GM12875 (cell line): ENCODE data around the gene CLDN1.
"Not testable (repeated sequence)": the region's sequence is repeated elsewhere in the genome, so short reads cannot be mapped to it uniquely, and the experiment has no call there.

Experiments
- H3K4me3 ChIP-seq: one replicate; pipeline ENCODE4 v1.5.1; 2011; ENCODE audit warnings: low read depth, low read length, control low read depth
- TF ChIP-seq, protein P1 (sequence below): IDR thresholded peaks from 2 replicates; pipeline ENCODE4 v1.5.1; 2011; ENCODE audit warnings: low read depth, mild to moderate bottlenecking, control low read depth, inconsistent platforms, low read length, moderate library complexity, borderline replicate concordance; ENCODE audit not compliant: insufficient read depth

CLDN1 gene

DNA sequence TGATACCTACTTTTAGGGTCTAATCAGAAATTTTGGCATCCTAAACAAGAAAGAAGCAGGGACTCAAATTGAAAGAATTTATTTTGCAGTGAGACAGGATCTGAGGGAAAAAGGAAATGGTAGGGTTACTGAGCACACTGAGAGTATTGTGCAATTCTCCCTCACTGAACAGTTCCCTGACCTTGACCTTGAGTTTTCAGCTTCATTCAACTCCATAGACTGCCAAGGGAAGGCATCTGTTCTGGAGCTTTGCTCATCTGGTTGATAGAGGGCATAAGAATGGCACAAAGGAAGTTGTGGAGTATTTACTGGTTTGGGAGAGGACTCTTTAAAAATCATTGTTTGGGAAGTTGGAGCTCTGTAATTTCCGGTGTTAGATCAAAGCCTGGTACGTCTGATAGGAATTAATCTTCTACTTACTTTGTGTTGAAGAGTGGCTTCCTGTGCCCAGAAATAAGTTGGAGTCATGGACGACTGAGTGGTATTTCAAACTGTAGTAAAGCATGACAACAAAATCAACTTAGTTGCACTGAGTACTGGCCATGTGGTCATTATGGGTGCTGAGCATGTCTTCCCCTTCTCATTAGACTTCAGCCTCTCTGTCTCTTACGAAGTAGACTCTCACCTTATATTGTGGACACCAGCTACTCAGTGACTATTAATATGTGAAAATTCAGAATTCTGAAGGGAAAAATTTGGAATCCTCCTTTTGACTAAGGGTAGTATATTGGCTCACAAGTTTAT is 40.8 kb downstream of the CLDN1 start:
- TF ChIP-seq, protein P1, sequence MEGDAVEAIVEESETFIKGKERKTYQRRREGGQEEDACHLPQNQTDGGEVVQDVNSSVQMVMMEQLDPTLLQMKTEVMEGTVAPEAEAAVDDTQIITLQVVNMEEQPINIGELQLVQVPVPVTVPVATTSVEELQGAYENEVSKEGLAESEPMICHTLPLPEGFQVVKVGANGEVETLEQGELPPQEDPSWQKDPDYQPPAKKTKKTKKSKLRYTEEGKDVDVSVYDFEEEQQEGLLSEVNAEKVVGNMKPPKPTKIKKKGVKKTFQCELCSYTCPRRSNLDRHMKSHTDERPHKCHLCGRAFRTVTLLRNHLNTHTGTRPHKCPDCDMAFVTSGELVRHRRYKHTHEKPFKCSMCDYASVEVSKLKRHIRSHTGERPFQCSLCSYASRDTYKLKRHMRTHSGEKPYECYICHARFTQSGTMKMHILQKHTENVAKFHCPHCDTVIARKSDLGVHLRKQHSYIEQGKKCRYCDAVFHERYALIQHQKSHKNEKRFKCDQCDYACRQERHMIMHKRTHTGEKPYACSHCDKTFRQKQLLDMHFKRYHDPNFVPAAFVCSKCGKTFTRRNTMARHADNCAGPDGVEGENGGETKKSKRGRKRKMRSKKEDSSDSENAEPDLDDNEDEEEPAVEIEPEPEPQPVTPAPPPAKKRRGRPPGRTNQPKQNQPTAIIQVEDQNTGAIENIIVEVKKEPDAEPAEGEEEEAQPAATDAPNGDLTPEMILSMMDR: no peak
- no peak overlapping the region for H3K4me3 ChIP-seq

- no peak overlapping the region for H3K4me3 ChIP-seq
- TF ChIP-seq, protein P1: no peak
Measured at GRCh38 chr3:190279690-190280089, 42.6 kb downstream of the CLDN1 start.

- H3K4me3 ChIP-seq: no peak overlapping the region
- TF ChIP-seq, protein P1: no peak
Measured at GRCh38 chr3:190272747-190273146, 49.5 kb downstream of the CLDN1 start.

DNA sequence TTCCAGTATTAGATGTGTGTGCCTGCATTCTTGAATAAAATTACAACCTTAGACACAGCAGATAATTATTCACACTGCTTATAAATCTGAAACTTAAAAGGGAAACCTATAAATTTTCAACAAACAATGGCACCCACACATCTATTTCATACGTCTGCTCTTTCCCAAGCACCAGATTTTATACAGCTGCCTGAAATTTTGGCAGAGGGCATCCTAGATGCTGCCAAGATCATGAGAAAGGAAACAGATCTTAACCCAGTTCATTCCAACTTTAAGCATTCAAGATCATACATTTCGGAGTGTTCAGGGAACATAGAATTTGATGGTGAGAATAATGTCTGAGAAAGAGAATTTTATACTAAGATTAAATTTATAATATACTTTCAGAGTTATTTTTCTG is 53.1 kb downstream of the CLDN1 start:
- no peak overlapping the region for H3K4me3 ChIP-seq
- TF ChIP-seq, protein P1: no peak

- not testable (repeated sequence) for H3K4me3 ChIP-seq
Measured at GRCh38 chr3:190267464-190267863, 54.8 kb downstream of the CLDN1 start.

DNA sequence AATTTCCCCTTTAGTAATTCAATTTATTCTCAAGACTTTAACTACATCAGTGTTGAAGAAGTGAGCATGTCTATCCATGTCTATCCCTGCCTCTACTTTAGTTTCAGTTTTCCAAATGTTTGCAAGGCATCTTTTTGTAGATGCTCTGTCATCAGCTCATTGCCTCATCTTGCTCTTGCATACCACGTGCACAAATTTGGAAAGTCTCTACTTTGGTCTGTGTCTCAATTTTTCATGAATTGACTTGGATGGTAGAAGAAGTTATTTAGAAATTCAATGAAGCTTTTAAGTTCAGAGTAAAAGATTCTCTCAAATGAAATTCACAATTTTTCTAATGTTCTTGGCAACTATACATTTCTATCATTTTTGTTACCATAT is 55.3 kb downstream of the CLDN1 start:
- TF ChIP-seq, protein P1: no peak
- H3K4me3 ChIP-seq: no peak overlapping the region

GRCh38 chr3:190266265-190266912 is 55.9 kb downstream of the CLDN1 start:
- TF ChIP-seq, protein P1: no peak
- H3K4me3 ChIP-seq: no peak overlapping the region

GRCh38 chr3:190265796-190266195 is 56.5 kb downstream of the CLDN1 start:
- H3K4me3 ChIP-seq: no peak overlapping the region
- TF ChIP-seq, protein P1: no peak
